Measurements from ENCODE around the gene TBC1D3L.
"Not testable (repeated sequence)": the region's sequence is repeated elsewhere in the genome, so short reads cannot be mapped to it uniquely, and the experiment has no call there.

TBC1D3L gene

DNA sequence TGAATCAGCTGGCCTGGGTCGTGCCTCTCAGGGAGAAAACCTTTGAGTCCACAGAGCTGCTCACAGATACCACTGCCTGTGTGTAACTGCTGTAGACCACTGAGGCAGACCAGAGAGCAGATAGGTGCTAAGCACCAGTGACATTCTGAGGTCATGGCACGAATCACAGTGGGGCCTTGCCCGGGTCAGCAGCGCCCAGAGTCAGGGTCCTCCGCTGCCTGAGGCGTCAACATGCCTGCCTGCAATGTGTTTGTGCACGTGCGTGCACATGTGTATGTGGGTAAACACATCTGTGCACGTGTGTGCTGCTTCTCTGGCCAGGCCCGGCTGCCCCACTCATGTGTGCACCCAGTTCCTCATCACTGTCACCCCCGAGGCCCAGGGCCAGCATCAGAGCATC is at the start of gene TBC1D3L:
Gene TBC1D3L, minus strand, starts transcription at position 101 of the 400 bp plus-strand sequence. CDS start 1,540 bp downstream, outside the sequence.
- not testable (repeated sequence) for H3K27ac ChIP-seq (ENCODE audit: low read length); H3K9ac ChIP-seq (ENCODE audit: low read length); H3K36me3 ChIP-seq (replicated peaks; ENCODE audit: insufficient read depth, low read length); H3K4me1 ChIP-seq (ENCODE audit: low read length); H3K9me3 ChIP-seq (replicated peaks; ENCODE audit: insufficient read depth, low read length); H3K27me3 ChIP-seq (replicated peaks; ENCODE audit: insufficient read depth, low read length); H3K79me2 ChIP-seq (ENCODE audit: low read length); H3F3A ChIP-seq (ENCODE audit: insufficient read depth, low read length); H3K9me2 ChIP-seq (replicated peaks; ENCODE audit: insufficient read depth, low read length); H4K20me1 ChIP-seq (ENCODE audit: insufficient read depth, low read length); H3K4me2 ChIP-seq (ENCODE audit: low read depth, low read length); H3K4me3 ChIP-seq (ENCODE audit: low read length); DNase-seq; H2AFZ ChIP-seq (ENCODE audit: low read length)

DNA sequence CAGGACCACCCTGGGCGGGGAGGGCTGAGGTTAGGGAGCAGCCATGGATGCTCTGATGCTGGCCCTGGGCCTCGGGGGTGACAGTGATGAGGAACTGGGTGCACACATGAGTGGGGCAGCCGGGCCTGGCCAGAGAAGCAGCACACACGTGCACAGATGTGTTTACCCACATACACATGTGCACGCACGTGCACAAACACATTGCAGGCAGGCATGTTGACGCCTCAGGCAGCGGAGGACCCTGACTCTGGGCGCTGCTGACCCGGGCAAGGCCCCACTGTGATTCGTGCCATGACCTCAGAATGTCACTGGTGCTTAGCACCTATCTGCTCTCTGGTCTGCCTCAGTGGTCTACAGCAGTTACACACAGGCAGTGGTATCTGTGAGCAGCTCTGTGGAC is 14.8 kb upstream of the TBC1D3L start, which contains the start of gene TBC1D3D:
Gene TBC1D3D, plus strand, starts transcription at position 301 of the 400 bp plus-strand sequence. CDS start 1,585 bp downstream, outside the sequence.
- H3K4me1 ChIP-seq (ENCODE audit: low read length); H3K36me3 ChIP-seq (replicated peaks; ENCODE audit: insufficient read depth, low read length); H3K9me2 ChIP-seq (replicated peaks; ENCODE audit: insufficient read depth, low read length); H4K20me1 ChIP-seq (ENCODE audit: insufficient read depth, low read length); H3K27ac ChIP-seq (ENCODE audit: low read length); H3K9me3 ChIP-seq (replicated peaks; ENCODE audit: insufficient read depth, low read length); H2AFZ ChIP-seq (ENCODE audit: low read length); H3K79me2 ChIP-seq (ENCODE audit: low read length); H3K27me3 ChIP-seq (replicated peaks; ENCODE audit: insufficient read depth, low read length); H3K9ac ChIP-seq (ENCODE audit: low read length); H3K4me2 ChIP-seq (ENCODE audit: low read depth, low read length); H3K4me3 ChIP-seq (ENCODE audit: low read length); H3F3A ChIP-seq (ENCODE audit: insufficient read depth, low read length); DNase-seq: not testable (repeated sequence)
